DMS153 treated with DMSO at 0.1 percent for 48 hours (cell line): ENCODE measurements around the gene SIDT2.

Source experiments
- DNase-seq: peaks from one replicate; lab custom pipeline; 2025; ENCODE audit not compliant: unreplicated experiment; lab: John Stamatoyannopoulos, UW

SIDT2 gene

GRCh38 chr11:117220999-117221774, 42.6 kb downstream of the SIDT2 start:
- DNase-seq, result no peak

GRCh38 chr11:117221775-117222517, 43.4 kb downstream of the SIDT2 start:
- peak; percentile 44 for DNase-seq

- DNase-seq, result no peak
These were observed 44.6 kb downstream of the SIDT2 start for GRCh38 chr11:117222991-117223740.

GRCh38 chr11:117223741-117224689, 45.5 kb downstream of the SIDT2 start:
- DNase-seq, result no peak

- DNase-seq, result no peak
These were observed 47.1 kb downstream of the SIDT2 start for GRCh38 chr11:117225553-117226170.

GRCh38 chr11:117226388-117227385, 48.1 kb downstream of the SIDT2 start:
- peak; percentile 86 for DNase-seq

- DNase-seq, result no peak
These were observed 49.5 kb downstream of the SIDT2 start for GRCh38 chr11:117228091-117228490.

- DNase-seq, result no peak
These were observed 50.9 kb downstream of the SIDT2 start for GRCh38 chr11:117229411-117229810.

- DNase-seq, result no peak
These were observed 51.4 kb downstream of the SIDT2 start for GRCh38 chr11:117229931-117230285.

GRCh38 chr11:117230286-117230961, 51.9 kb downstream of the SIDT2 start:
- DNase-seq, result no peak

- DNase-seq, result no peak
These were observed 52.7 kb downstream of the SIDT2 start for GRCh38 chr11:117230999-117231841.

- DNase-seq, result no peak
These were observed 53.2 kb downstream of the SIDT2 start, which contains the start of gene PCSK7 for GRCh38 chr11:117231842-117232091. Gene PCSK7 (minus strand): TSS chr11:117232073. CDS start chr11:117229844, 2,229 bp downstream.

GRCh38 chr11:117232092-117232878, 53.7 kb downstream of the SIDT2 start, which contains the start of gene RNF214:
Gene RNF214 (plus strand): TSS chr11:117232671. CDS start chr11:117234273, 1,602 bp downstream.
- peak; percentile 57 for DNase-seq

- no peak for DNase-seq
These were observed 54.4 kb downstream of the SIDT2 start for GRCh38 chr11:117232911-117233409.

GRCh38 chr11:117238221-117238620, 59.7 kb downstream of the SIDT2 start:
- no peak for DNase-seq

GRCh38 chr11:117239295-117239694, 60.8 kb downstream of the SIDT2 start:
- DNase-seq, result no peak
